Jurkat, Clone E6-1 (cell line): Measurements from ENCODE around the gene ITGAE.
"Not testable (repeated sequence)": the region's sequence is repeated elsewhere in the genome, so short reads cannot be mapped to it uniquely, and the experiment has no call there.

Experiments used
- DNase-seq: peaks from one replicate; pipeline ENCODE4 v3.0.0-alpha.2; 2011; ENCODE audit warnings: low read depth, low spot score
- H3K4me3 ChIP-seq: 2 replicates; pipeline ENCODE4 v1.5.1; 2011; ENCODE audit warnings: mild to moderate bottlenecking, low read length, control low read depth, moderate library complexity

ITGAE gene

DNA sequence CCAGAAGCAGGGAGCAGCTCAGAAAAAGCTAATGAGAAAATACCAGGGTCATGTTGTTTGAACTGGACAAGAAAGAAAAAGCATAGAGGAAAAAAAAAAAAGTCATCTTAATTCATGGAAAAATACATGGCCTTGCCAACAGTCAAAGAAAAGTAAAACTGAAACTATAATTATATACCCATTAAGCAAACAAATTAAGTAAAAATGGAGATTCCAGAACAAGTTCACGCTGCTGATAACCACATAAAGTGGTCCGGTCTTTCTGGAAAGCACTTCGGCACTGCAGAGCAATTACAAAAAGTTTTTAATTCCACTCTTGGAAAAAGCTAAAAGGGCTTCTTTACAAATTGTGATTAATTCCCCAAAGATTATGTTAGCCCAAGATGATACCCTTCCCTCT lies 92.6 kb downstream of the ITGAE start:
- no peak overlapping the region for H3K4me3 ChIP-seq
- no peak for DNase-seq

- not testable (repeated sequence) for H3K4me3 ChIP-seq, DNase-seq
Measured at GRCh38 chr17:3705718-3705984, 95.3 kb downstream of the ITGAE start.

DNA sequence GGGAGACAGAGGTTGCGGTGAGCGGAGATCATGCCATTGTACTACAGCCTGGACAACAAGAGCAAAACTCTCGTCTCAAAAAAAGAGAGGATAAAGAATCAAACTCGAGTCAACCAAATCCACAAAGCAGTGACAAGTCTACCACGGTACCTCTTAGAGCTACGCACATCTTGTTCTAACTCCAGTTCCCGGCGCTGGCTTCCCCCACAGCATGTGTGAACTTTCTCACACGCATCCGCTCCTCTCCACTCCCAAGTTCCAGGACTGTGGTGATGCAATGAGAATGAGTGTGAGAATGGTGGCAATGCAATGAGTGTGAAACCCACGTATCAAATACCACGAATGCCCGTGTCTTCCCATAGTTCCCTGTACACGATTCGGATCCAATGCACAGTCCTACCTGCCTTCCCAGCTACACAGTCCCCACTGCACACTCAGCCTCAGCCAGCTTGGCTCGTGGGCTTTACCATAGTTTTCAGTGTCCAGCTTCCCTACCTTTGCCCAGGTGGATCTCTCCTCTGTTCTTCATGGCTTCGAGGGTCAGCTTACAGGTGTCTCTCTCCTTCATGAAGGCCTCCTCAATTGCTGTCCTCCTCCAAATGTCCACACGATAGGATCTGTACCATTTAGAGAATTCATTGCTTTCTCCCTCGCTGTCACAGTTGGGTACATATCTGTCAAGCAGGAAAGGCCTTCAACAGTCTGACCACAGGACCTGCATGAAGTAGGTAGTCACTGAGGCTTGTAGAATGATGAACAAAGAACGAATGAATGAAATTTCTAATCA lies 95.9 kb downstream of the ITGAE start:
- H3K4me3 ChIP-seq: no peak overlapping the region
- no peak for DNase-seq

DNA sequence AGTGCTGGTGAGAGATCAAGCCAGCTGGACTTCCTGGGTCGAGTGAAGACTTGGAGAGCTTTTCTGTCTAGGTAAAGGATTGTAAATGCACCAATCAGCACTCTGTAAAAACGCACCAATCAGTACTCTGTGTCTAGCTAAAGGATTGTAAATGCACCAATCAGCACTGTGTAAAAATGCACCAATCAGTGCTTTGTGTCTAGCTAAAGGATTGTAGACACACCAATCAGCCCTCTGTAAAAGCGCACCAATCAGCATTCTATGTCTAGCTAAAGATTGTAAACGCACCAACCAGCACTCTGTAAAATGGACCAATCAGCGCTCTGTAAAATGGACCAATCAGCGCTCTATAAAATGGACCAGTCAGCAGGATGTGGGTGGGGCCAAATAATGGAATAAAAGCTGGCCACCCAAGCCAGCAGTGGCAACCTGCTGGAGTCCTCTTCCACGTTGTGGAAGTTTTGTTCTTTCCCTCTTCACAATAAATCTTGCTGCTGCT lies 98.9 kb downstream of the ITGAE start:
- H3K4me3 ChIP-seq, DNase-seq: not testable (repeated sequence)

GRCh38 chr17:3699951-3700350 lies 101.0 kb downstream of the ITGAE start:
- no peak for DNase-seq
- no peak overlapping the region for H3K4me3 ChIP-seq

- no peak overlapping the region for H3K4me3 ChIP-seq
- no peak for DNase-seq
Measured at GRCh38 chr17:3698139-3698538, 102.8 kb downstream of the ITGAE start.

- no peak overlapping the region for H3K4me3 ChIP-seq
- no peak for DNase-seq
Measured at GRCh38 chr17:3697103-3697476, 103.9 kb downstream of the ITGAE start.

DNA sequence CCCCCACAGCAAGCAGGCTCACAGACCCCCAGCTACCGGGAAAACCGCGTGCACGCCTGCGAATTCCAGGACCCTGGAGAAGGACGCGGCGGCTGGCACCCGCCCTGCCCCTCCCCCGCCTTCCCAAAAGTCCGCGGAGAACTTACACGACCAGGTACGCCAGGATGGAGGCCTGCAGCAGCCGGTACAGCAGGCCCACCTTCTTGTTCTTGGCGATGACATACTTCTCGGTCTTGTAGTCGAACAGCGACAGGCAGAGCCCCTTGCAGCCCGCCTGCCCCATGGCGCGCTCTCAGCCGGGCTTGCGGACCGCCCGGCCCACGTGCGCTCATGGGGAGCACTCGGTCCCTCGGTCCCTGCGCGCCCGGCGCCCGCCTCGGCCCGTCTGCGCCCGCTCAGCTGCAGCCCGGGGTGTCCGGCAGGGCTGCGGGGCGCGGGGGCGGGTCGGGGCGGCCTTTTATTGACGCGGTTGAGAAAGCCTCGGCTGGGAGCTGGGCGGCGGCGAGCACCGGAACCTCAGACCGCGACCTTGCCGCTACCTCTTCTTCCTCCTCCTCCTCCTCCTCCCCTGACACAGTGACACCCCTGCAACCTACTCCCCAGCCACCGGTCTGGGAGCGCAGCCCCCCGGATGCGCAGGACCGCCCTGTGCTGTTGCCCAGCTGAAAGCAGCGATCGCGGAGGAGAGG lies 105.1 kb downstream of the ITGAE start, which contains the start of gene P2RX5:
P2RX5 (minus strand) TSS at position 433 of the 689 bp plus-strand sequence; CDS start at position 283, 150 bp downstream.
- H3K4me3 ChIP-seq: peak within 1 kb of the TSS; percentile 77
- DNase-seq: peak; percentile 55

DNA sequence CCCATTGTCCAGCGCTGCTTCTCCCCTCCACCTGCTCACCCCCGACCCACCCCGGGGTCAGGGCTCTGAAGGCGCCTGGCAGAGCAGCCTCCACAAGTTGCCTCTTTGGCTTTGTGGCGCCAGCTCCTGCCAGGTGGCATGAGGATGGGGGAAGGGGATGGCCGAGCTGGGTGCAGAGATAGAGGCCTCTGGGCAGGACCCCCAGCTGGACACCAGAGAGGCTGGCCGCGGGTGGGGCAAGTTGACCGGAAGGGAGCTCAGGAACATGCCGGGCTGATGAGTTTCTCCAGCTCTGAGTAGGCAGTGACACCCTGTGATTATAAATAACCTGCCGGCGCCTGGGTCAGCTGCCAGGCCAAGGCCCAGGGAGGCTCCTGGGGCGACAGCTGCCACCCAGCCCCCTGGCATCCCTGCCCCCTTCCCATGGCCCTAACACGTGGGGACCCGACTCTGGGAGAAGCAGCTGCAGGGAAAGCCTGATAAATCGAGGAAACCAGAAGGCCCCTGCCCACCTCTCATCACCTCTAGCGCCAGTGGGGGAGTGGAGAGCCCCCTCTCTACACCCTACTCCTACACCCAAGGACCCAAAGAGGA lies 105.8 kb downstream of the ITGAE start:
- no peak for DNase-seq
- peak overlapping the region; percentile 77 for H3K4me3 ChIP-seq

- H3K4me3 ChIP-seq: no peak overlapping the region
- DNase-seq: no peak
Measured at GRCh38 chr17:3693829-3694231, 107.2 kb downstream of the ITGAE start.

DNA sequence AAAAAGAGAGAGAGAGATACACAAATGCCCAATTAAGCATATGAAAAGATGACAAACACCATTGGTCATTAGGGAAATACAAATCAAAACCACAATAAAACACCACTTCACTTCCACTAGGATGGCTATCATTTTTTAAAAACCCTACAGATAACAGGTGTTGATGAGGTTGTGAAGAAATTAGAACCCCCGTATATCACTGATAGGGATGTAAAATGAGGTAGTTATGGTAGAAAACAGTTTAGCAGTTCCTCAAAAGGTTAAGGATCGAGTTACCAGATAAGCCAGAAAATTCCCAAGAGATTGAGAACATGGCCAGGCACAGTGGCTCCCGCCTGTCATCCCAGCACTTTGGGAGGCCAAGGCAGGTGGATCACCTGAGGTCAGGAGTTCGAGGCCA lies 107.8 kb downstream of the ITGAE start:
- no peak overlapping the region for H3K4me3 ChIP-seq
- DNase-seq: no peak

DNA sequence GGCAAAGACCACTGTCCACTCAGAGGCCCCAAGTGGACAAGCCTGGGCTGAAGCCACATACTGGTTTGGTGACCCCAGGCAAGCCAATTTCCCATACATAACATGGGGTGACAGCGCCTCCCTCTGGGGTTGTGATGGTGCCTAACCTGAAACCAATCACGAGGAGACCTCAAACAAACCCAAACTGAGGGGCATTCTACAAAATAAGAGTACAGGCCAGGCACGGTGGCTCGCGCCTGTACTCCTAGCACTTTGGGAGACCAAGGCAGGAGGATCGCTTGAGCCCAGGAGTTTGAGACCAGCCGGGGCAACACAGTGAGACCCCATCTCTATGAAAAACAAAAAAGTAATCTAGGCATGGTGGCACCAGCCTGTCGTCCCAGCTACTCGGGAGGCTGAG lies 108.6 kb downstream of the ITGAE start:
- no peak overlapping the region for H3K4me3 ChIP-seq
- no peak for DNase-seq

GRCh38 chr17:3691617-3692067 lies 109.3 kb downstream of the ITGAE start:
- DNase-seq: no peak
- no peak overlapping the region for H3K4me3 ChIP-seq

DNA sequence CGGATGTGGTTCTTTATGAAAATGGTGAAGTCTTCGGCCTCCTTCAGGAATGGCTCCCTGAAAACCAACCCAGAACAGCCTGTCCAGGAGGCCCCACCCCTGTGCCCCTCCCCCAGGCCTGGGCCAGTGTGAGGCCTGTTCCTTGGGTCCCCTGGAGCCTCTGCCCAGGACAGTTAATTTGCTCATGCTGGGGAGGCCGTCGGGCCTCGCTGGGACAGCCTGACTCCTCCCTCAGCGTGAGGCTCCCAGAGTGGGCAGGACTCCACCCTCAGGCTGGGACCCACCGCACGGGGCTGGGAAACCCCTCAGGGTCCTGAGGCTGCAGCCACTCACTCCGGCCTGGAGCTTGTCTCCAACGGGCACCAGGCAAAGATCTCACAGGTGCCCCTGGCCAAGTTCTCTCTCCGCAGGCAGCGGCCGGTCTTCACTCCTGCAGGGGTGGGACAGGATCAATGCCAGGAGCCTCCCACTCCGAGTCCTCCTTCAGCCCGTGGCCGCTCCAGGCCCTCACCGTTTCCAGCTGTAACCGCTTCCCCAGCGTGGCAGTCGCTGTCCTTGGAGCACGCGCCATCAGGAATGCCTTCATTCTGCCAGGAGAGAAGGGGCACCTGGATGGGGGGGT lies 110.8 kb downstream of the ITGAE start:
- no peak overlapping the region for H3K4me3 ChIP-seq
- no peak for DNase-seq

- DNase-seq: no peak
- no peak overlapping the region for H3K4me3 ChIP-seq
Measured at GRCh38 chr17:3689262-3690093, 111.5 kb downstream of the ITGAE start.

DNA sequence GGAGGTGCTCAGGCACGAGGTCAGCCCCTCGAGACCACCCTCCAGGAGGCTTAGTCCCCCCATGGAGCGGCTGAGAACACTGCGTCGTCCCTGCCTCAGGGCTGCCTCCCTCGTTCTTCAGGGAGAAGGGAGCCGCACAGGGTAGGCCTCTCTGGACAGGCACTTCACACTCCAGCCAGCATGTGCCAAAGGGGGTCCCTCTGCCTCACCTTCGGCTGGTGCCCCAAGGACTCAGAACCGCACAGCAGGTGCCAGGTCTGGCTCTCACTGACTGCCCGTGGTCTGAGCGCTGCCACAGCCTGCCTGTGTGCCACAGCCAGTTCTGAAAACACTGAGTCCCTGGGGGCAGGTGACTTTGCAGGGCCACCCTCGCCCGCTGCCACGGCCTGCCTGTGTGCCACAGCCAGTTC lies 112.1 kb downstream of the ITGAE start:
- DNase-seq: no peak
- H3K4me3 ChIP-seq: no peak overlapping the region

- DNase-seq: no peak
- H3K4me3 ChIP-seq: no peak overlapping the region
Measured at GRCh38 chr17:3688027-3688553, 112.9 kb downstream of the ITGAE start.

DNA sequence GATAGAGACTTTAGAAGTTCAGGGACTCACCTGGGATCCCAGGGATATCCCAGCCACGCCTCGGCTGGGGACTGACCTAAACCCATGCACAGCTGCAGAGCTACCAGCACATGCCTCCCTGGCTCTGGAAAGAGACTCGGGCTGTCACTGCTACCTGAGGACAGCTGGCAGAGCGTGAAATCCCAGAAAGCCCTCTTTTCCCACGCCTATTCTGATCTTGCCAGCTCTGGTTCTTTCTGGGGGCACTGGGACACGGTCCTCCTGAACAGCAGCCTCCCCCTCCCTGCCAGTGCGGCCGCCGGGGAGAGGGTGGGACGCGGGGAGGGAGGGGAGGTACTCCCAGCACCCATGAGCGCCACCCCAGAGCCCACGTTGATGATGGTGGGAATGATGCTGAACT lies 115.8 kb downstream of the ITGAE start:
- DNase-seq: no peak
- no peak overlapping the region for H3K4me3 ChIP-seq

DNA sequence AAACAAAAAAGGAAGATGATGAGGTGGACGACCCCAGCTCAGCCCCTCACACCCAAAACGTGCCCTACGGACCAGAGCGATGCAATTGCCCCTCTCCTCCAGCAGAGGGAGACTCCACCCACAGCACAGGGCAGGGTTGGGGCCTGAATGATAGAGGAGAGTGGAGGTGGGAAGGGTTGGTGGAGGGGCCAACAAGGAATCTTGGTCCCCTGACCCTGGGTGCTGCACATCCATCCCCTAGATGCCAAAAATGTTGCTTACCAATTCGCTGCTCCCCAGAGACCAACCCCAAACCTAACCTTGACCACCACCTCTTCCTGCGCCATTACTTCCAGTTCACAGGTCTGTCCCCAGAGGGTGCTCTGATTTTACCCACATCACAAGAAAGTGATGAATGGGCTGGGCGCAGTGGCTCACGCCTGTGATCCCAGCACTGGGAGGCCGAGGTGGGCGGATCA lies 117.9 kb downstream of the ITGAE start:
- H3K4me3 ChIP-seq: no peak overlapping the region
- DNase-seq: no peak
